SH-SY5Y (cell line): Measurements from ENCODE around the gene SLC19A1.

Experiments used
- GATA2 ChIP-seq: IDR thresholded peaks from 2 replicates; pipeline ENCODE4 v1.6.1; 2011; ENCODE audit warnings: mild to moderate bottlenecking, low read depth, low read length
- GATA3 ChIP-seq: IDR thresholded peaks from 2 replicates; pipeline ENCODE4 v1.6.1; 2011; ENCODE audit warnings: low read depth, mild to moderate bottlenecking, low read length, moderate library complexity

DNA sequence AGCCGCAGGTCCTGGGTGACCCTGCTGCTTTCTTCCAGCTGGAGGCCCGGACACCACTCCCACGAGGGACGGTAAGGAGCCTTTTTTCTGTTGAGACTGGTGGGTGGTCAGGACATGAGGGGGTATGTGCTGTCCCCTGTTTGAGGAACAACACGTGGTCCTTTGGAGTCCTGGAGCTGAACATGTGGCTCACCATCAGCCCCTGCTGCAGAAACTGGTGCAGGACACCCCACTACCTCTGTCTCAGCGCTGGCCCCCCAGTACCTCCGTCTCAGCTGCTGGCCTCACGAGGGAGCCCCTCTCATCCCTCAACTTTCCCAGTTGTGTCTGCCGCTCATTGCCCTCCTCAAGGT lies 34.7 kb downstream of the SLC19A1 start:
- no peak for TF ChIP-seq GATA2
- no peak for TF ChIP-seq GATA3
